ENCODE results near the gene RBM42. TPM values are rescaled to one million over a fixed set of nuclear protein-coding genes. Genes with fewer than 3 reads are reported as not detected.
"Not testable (repeated sequence)": the region's sequence is repeated elsewhere in the genome, so short reads cannot be mapped to it uniquely, and the experiment has no call there.

The RBM42 gene
- total RNA-seq, 1 donor: 45.2 TPM

GRCh38 chr19:35648017-35648961, 19.5 kb downstream of the RBM42 start, which contains the start of gene COX6B1:
TSS of gene COX6B1 (plus strand) at chr19:35648323. CDS start at chr19:35651244, 2,921 bp downstream.
- Histone ChIP-seq H3K9me3 (ENCODE audit: low read depth, low read length) (no peaks in the 10 kb centered on the region), H3K27ac (ENCODE audit: low read depth, low read length) (peak within 1 kb of the TSS; percentile 74), H4K20me1 (ENCODE audit: insufficient read depth, low read length) (peaks cover 9% of the 10 kb centered on the region), H3K27me3 (ENCODE audit: insufficient read depth, low read length) (no peaks in the 10 kb centered on the region), H3K79me2 (ENCODE audit: insufficient read depth, low read length) (peaks cover 32% of the 10 kb centered on the region), H2AFZ (ENCODE audit: low read length) (peak within 1 kb of the TSS; percentile 90), H3K4me2 (ENCODE audit: insufficient read depth, low read length) (peak within 1 kb of the TSS; percentile 99), H3K4me1 (ENCODE audit: insufficient read depth, low read length) (peaks cover 11% of the 10 kb centered on the region), H3K4me3 (ENCODE audit: insufficient read depth, low read length) (peak within 1 kb of the TSS; percentile 88), H3K36me3 (ENCODE audit: insufficient read depth, low read length) (peaks cover 15% of the 10 kb centered on the region)
- TF ChIP-seq CTCF (IDR thresholded peaks at IDR 0.05; ENCODE audit: extremely low read depth, low read depth, low read length): no peak
- peak; percentile 100 for DNase-seq (ENCODE audit: insufficient read length, low spot score, missing footprints)

GRCh38 chr19:35650581-35650980, 21.7 kb downstream of the RBM42 start:
- Histone ChIP-seq H3K27ac (ENCODE audit: low read depth, low read length) (no peak overlapping the region), H4K20me1 (ENCODE audit: insufficient read depth, low read length) (peaks cover 11% of the 10 kb centered on the region), H3K4me2 (ENCODE audit: insufficient read depth, low read length) (no peak overlapping the region), H3K9me3 (ENCODE audit: low read depth, low read length) (no peaks in the 10 kb centered on the region), H2AFZ (ENCODE audit: low read length) (no peak overlapping the region), H3K79me2 (ENCODE audit: insufficient read depth, low read length) (peaks cover 32% of the 10 kb centered on the region), H3K27me3 (ENCODE audit: insufficient read depth, low read length) (no peaks in the 10 kb centered on the region), H3K4me3 (ENCODE audit: insufficient read depth, low read length) (no peak overlapping the region), H3K4me1 (ENCODE audit: insufficient read depth, low read length) (peaks cover 6% of the 10 kb centered on the region), H3K36me3 (ENCODE audit: insufficient read depth, low read length) (peaks cover 33% of the 10 kb centered on the region)
- TF ChIP-seq CTCF (IDR thresholded peaks at IDR 0.05; ENCODE audit: extremely low read depth, low read depth, low read length): no peak
- DNase-seq (ENCODE audit: insufficient read length, low spot score, missing footprints): peak; percentile 39

GRCh38 chr19:35654828-35655227, 26.0 kb downstream of the RBM42 start:
- H3K27me3 ChIP-seq (ENCODE audit: insufficient read depth, low read length); H3K4me1 ChIP-seq (ENCODE audit: insufficient read depth, low read length); H2AFZ ChIP-seq (ENCODE audit: low read length); DNase-seq (ENCODE audit: insufficient read length, low spot score, missing footprints); H3K27ac ChIP-seq (ENCODE audit: low read depth, low read length); H3K4me3 ChIP-seq (ENCODE audit: insufficient read depth, low read length); H3K4me2 ChIP-seq (ENCODE audit: insufficient read depth, low read length); H3K9me3 ChIP-seq (ENCODE audit: low read depth, low read length): not testable (repeated sequence)
- peaks cover 20% of the 10 kb centered on the region for H4K20me1 ChIP-seq (ENCODE audit: insufficient read depth, low read length)
- H3K36me3 ChIP-seq (ENCODE audit: insufficient read depth, low read length): peaks cover 63% of the 10 kb centered on the region
- peaks cover 17% of the 10 kb centered on the region for H3K79me2 ChIP-seq (ENCODE audit: insufficient read depth, low read length)

- TF ChIP-seq CTCF (IDR thresholded peaks at IDR 0.05; ENCODE audit: extremely low read depth, low read depth, low read length): no peak
- peaks cover 9% of the 10 kb centered on the region for H3K79me2 ChIP-seq (ENCODE audit: insufficient read depth, low read length)
- H3K4me3 ChIP-seq (ENCODE audit: insufficient read depth, low read length): no peak overlapping the region
- no peak overlapping the region for H3K4me2 ChIP-seq (ENCODE audit: insufficient read depth, low read length)
- no peaks in the 10 kb centered on the region for H3K4me1 ChIP-seq (ENCODE audit: insufficient read depth, low read length)
- no peaks in the 10 kb centered on the region for H3K9me3 ChIP-seq (ENCODE audit: low read depth, low read length)
- peaks cover 63% of the 10 kb centered on the region for H3K36me3 ChIP-seq (ENCODE audit: insufficient read depth, low read length)
- no peaks in the 10 kb centered on the region for H3K27me3 ChIP-seq (ENCODE audit: insufficient read depth, low read length)
- H3K27ac ChIP-seq (ENCODE audit: low read depth, low read length): no peak overlapping the region
- DNase-seq (ENCODE audit: insufficient read length, low spot score, missing footprints): no peak
- no peak overlapping the region for H2AFZ ChIP-seq (ENCODE audit: low read length)
- peaks cover 18% of the 10 kb centered on the region for H4K20me1 ChIP-seq (ENCODE audit: insufficient read depth, low read length)
These were observed 26.8 kb downstream of the RBM42 start for GRCh38 chr19:35655600-35655999.

Measured in osteoblast (primary cell).